ENCODE measurements around the gene EBLN1.
"Not testable (repeated sequence)": the region's sequence is repeated elsewhere in the genome, so short reads cannot be mapped to it uniquely, and the experiment has no call there.

The EBLN1 gene

GRCh38 chr10:22222236-22223190 lies 4.7 kb upstream of the EBLN1 start:
- no peak for TF ChIP-seq CTCF (IDR thresholded peaks at IDR 0.05; ENCODE audit: insufficient read depth, low read length, missing control alignments)
- H3K4me3 ChIP-seq (ENCODE audit: low read depth, low read length), result no peak overlapping the region
- ChIA-PET CTCF (no interaction called here), POLR2A (no interaction called here)
- no peak for DNase-seq (ENCODE audit: low read depth, low spot score)

- CTCF ChIA-PET, result no interaction called here
- no peak for TF ChIP-seq CTCF (IDR thresholded peaks at IDR 0.05; ENCODE audit: insufficient read depth, low read length, missing control alignments)
- H3K4me3 ChIP-seq (ENCODE audit: low read depth, low read length), result no peak overlapping the region
- DNase-seq (ENCODE audit: low read depth, low spot score), result no peak
- POLR2A ChIA-PET, result no interaction called here
These were observed 1.5 kb upstream of the EBLN1 start for GRCh38 chr10:22219308-22219707.

- CTCF ChIA-PET, result no interaction called here
- H3K4me3 ChIP-seq (ENCODE audit: low read depth, low read length), result no peak overlapping the region
- TF ChIP-seq CTCF (IDR thresholded peaks at IDR 0.05; ENCODE audit: insufficient read depth, low read length, missing control alignments), result no peak
- DNase-seq (ENCODE audit: low read depth, low spot score), result no peak
- POLR2A ChIA-PET, result no interaction called here
These were observed 633 bp upstream of the EBLN1 start for GRCh38 chr10:22218448-22218847.

GRCh38 chr10:22217084-22217483 lies 731 bp downstream of the EBLN1 start:
- POLR2A ChIA-PET; DNase-seq (ENCODE audit: low read depth, low spot score); CTCF ChIA-PET; H3K4me3 ChIP-seq (ENCODE audit: low read depth, low read length): not testable (repeated sequence)

- DNase-seq (ENCODE audit: low read depth, low spot score), result no peak
- no peak overlapping the region for H3K4me3 ChIP-seq (ENCODE audit: low read depth, low read length)
- ChIA-PET CTCF (no interaction called here), POLR2A (no interaction called here)
- TF ChIP-seq CTCF (IDR thresholded peaks at IDR 0.05; ENCODE audit: insufficient read depth, low read length, missing control alignments), result no peak
These were observed 7.5 kb downstream of the EBLN1 start for GRCh38 chr10:22210267-22210666.

GRCh38 chr10:22193945-22194344 lies 23.9 kb downstream of the EBLN1 start:
- ChIA-PET POLR2A (no interaction called here), CTCF (no interaction called here)
- no peak for TF ChIP-seq CTCF (IDR thresholded peaks at IDR 0.05; ENCODE audit: insufficient read depth, low read length, missing control alignments)

GRCh38 chr10:22185586-22185985 lies 32.2 kb downstream of the EBLN1 start:
- CTCF ChIA-PET, result no interaction called here
- POLR2A ChIA-PET, result no interaction called here
- DNase-seq (ENCODE audit: low read depth, low spot score), result no peak
- no peak for TF ChIP-seq CTCF (IDR thresholded peaks at IDR 0.05; ENCODE audit: insufficient read depth, low read length, missing control alignments)
- no peak overlapping the region for H3K4me3 ChIP-seq (ENCODE audit: low read depth, low read length)

More at GRCh38 chr10:22193945-22194344, 23.9 kb downstream of the EBLN1 start:
- H3K4me3 ChIP-seq (ENCODE audit: low read depth, low read length), result no peak overlapping the region
- DNase-seq (ENCODE audit: low read depth, low spot score), result no peak
